Measurements from ENCODE around the gene SATB1. TPM values are rescaled to one million over a fixed set of nuclear protein-coding genes. Genes with fewer than 3 reads are reported as not detected.

SATB1 gene
- total and polyA plus RNA-seq, 2 experiments from 2014 or later = 17.4 to 28.9 TPM

DNA sequence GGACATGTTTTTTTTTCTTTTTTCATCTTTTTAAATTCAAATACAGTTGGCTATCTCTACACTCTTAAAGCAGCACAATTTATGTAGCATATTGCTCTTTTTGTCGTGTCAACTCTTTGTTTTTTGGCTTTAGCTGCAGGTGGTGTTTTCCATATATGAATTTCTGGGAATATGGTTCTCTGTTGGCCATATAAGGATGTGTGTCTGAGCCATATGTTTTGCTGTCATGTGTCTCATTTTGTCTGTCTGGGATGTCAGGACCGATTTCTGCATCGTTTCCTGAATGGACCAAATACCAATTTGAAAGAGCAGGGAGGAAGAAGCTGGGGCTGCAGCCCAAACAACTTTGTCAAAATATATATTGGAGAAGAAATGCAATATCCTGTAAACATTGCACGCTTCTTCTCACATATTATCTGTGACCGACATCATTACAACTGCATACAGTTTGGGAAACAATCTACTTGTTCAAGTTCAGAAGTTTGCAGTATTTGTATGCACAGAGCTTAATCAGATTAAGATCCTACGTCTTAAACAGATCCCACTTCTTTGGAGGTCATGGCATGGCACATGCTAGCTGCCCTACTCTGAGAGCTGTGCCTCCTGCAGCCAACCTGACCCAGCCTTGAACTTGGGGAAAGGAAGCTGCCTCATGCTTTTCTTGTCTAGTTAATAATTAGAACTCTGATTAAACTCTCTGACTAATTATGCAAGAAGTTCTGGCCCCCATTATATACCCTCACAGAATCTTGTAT lies 4.0 kb upstream of the SATB1 start:
- no peaks in the 10 kb centered on the region for H3F3A ChIP-seq (replicated peaks; ENCODE audit: low read depth)
- DNase-seq (ENCODE audit: low spot score) (no peak), ATAC-seq (no peak)
- no peak overlapping the region for H2AFZ ChIP-seq
- Mint-ChIP-seq H3K4me3 (no peak overlapping the region), H3K27me3 (ENCODE audit: insufficient read depth, low read depth, poor library complexity) (peaks cover 4% of the 10 kb centered on the region), H3K36me3 (ENCODE audit: low read depth) (no peaks in the 10 kb centered on the region), H3K4me1 (peaks cover 27% of the 10 kb centered on the region), H3K9me3 (no peaks in the 10 kb centered on the region), H3K27ac (no peak overlapping the region)
- TF ChIP-seq ZNF114 (CRISPR knock-in tag; IDR thresholded peaks at IDR 0.05) (no peak), POLR2AphosphoS5 (IDR thresholded peaks at IDR 0.05; ENCODE audit: low read depth) (no peak), CREB1 (CRISPR knock-in tag; IDR thresholded peaks at IDR 0.05; ENCODE audit: low read depth) (no peak), STAT1 (IDR thresholded peaks at IDR 0.05; ENCODE audit: unreplicated experiment) (no peak), JUNB (IDR thresholded peaks at IDR 0.05; ENCODE audit: unreplicated experiment) (no peak), ZNF331 (CRISPR knock-in tag; IDR thresholded peaks at IDR 0.05; ENCODE audit: low read depth) (no peak), NANOG (IDR thresholded peaks at IDR 0.05; ENCODE audit: borderline replicate concordance) (no peak), EZH2 (IDR thresholded peaks at IDR 0.05; ENCODE audit: low read depth, unreplicated experiment) (no peak), EZH2phosphoT487 (IDR thresholded peaks at IDR 0.05; ENCODE audit: unreplicated experiment) (no peak)
- TF ChIP-seq, protein P1, sequence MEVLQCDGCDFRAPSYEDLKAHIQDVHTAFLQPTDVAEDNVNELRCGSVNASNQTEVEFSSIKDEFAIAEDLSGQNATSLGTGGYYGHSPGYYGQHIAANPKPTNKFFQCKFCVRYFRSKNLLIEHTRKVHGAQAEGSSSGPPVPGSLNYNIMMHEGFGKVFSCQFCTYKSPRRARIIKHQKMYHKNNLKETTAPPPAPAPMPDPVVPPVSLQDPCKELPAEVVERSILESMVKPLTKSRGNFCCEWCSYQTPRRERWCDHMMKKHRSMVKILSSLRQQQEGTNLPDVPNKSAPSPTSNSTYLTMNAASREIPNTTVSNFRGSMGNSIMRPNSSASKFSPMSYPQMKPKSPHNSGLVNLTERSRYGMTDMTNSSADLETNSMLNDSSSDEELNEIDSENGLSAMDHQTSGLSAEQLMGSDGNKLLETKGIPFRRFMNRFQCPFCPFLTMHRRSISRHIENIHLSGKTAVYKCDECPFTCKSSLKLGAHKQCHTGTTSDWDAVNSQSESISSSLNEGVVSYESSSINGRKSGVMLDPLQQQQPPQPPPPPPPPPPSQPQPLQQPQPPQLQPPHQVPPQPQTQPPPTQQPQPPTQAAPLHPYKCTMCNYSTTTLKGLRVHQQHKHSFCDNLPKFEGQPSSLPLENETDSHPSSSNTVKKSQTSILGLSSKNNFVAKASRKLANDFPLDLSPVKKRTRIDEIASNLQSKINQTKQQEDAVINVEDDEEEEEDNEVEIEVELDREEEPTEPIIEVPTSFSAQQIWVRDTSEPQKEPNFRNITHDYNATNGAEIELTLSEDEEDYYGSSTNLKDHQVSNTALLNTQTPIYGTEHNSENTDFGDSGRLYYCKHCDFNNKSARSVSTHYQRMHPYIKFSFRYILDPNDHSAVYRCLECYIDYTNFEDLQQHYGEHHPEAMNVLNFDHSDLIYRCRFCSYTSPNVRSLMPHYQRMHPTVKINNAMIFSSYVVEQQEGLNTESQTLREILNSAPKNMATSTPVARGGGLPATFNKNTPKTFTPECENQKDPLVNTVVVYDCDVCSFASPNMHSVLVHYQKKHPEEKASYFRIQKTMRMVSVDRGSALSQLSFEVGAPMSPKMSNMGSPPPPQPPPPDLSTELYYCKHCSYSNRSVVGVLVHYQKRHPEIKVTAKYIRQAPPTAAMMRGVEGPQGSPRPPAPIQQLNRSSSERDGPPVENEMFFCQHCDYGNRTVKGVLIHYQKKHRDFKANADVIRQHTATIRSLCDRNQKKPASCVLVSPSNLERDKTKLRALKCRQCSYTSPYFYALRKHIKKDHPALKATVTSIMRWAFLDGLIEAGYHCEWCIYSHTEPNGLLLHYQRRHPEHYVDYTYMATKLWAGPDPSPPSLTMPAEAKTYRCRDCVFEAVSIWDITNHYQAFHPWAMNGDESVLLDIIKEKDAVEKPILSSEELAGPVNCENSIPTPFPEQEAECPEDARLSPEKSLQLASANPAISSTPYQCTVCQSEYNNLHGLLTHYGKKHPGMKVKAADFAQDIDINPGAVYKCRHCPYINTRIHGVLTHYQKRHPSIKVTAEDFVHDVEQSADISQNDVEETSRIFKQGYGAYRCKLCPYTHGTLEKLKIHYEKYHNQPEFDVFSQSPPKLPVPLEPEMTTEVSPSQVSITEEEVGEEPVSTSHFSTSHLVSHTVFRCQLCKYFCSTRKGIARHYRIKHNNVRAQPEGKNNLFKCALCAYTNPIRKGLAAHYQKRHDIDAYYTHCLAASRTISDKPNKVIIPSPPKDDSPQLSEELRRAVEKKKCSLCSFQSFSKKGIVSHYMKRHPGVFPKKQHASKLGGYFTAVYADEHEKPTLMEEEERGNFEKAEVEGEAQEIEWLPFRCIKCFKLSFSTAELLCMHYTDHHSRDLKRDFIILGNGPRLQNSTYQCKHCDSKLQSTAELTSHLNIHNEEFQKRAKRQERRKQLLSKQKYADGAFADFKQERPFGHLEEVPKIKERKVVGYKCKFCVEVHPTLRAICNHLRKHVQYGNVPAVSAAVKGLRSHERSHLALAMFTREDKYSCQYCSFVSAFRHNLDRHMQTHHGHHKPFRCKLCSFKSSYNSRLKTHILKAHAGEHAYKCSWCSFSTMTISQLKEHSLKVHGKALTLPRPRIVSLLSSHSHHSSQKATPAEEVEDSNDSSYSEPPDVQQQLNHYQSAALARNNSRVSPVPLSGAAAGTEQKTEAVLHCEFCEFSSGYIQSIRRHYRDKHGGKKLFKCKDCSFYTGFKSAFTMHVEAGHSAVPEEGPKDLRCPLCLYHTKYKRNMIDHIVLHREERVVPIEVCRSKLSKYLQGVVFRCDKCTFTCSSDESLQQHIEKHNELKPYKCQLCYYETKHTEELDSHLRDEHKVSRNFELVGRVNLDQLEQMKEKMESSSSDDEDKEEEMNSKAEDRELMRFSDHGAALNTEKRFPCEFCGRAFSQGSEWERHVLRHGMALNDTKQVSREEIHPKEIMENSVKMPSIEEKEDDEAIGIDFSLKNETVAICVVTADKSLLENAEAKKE (CRISPR knock-in tag; IDR thresholded peaks at IDR 0.05) = no peak
- TF ChIP-seq, protein P2, sequence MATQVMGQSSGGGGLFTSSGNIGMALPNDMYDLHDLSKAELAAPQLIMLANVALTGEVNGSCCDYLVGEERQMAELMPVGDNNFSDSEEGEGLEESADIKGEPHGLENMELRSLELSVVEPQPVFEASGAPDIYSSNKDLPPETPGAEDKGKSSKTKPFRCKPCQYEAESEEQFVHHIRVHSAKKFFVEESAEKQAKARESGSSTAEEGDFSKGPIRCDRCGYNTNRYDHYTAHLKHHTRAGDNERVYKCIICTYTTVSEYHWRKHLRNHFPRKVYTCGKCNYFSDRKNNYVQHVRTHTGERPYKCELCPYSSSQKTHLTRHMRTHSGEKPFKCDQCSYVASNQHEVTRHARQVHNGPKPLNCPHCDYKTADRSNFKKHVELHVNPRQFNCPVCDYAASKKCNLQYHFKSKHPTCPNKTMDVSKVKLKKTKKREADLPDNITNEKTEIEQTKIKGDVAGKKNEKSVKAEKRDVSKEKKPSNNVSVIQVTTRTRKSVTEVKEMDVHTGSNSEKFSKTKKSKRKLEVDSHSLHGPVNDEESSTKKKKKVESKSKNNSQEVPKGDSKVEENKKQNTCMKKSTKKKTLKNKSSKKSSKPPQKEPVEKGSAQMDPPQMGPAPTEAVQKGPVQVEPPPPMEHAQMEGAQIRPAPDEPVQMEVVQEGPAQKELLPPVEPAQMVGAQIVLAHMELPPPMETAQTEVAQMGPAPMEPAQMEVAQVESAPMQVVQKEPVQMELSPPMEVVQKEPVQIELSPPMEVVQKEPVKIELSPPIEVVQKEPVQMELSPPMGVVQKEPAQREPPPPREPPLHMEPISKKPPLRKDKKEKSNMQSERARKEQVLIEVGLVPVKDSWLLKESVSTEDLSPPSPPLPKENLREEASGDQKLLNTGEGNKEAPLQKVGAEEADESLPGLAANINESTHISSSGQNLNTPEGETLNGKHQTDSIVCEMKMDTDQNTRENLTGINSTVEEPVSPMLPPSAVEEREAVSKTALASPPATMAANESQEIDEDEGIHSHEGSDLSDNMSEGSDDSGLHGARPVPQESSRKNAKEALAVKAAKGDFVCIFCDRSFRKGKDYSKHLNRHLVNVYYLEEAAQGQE (IDR thresholded peaks at IDR 0.05; ENCODE audit: unreplicated experiment) = no peak
- TF ChIP-seq, protein P3, sequence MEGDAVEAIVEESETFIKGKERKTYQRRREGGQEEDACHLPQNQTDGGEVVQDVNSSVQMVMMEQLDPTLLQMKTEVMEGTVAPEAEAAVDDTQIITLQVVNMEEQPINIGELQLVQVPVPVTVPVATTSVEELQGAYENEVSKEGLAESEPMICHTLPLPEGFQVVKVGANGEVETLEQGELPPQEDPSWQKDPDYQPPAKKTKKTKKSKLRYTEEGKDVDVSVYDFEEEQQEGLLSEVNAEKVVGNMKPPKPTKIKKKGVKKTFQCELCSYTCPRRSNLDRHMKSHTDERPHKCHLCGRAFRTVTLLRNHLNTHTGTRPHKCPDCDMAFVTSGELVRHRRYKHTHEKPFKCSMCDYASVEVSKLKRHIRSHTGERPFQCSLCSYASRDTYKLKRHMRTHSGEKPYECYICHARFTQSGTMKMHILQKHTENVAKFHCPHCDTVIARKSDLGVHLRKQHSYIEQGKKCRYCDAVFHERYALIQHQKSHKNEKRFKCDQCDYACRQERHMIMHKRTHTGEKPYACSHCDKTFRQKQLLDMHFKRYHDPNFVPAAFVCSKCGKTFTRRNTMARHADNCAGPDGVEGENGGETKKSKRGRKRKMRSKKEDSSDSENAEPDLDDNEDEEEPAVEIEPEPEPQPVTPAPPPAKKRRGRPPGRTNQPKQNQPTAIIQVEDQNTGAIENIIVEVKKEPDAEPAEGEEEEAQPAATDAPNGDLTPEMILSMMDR (conservative IDR thresholded peaks at IDR 0.05; ENCODE audit: low read depth in 2 of 2) = no peak
- TF ChIP-seq, protein P4, sequence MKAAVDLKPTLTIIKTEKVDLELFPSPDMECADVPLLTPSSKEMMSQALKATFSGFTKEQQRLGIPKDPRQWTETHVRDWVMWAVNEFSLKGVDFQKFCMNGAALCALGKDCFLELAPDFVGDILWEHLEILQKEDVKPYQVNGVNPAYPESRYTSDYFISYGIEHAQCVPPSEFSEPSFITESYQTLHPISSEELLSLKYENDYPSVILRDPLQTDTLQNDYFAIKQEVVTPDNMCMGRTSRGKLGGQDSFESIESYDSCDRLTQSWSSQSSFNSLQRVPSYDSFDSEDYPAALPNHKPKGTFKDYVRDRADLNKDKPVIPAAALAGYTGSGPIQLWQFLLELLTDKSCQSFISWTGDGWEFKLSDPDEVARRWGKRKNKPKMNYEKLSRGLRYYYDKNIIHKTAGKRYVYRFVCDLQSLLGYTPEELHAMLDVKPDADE (IDR thresholded peaks at IDR 0.05) = no peak
- H3K36me3 ChIP-seq (ENCODE audit: insufficient read depth) = no peaks in the 10 kb centered on the region
- peaks cover 5% of the 10 kb centered on the region; the same call in 1 of the 2 replicates for H3K79me2 ChIP-seq (replicated peaks; ENCODE audit: insufficient read depth)
- H4K20me1 ChIP-seq (replicated peaks; ENCODE audit: insufficient read depth) = no peaks in the 10 kb centered on the region
- no peak overlapping the region for H3K27ac ChIP-seq (ENCODE audit: low read depth)
- H3K9me2 ChIP-seq (ENCODE audit: insufficient read depth) = no peaks in the 10 kb centered on the region
- peaks cover 27% of the 10 kb centered on the region for H3K4me1 ChIP-seq (ENCODE audit: insufficient read depth)
- no peak overlapping the region for H3K4me2 ChIP-seq
- H3K4me3 ChIP-seq = no peak overlapping the region
- H3K27me3 ChIP-seq (ENCODE audit: insufficient read depth) = peaks cover 16% of the 10 kb centered on the region
